ENCODE data around the gene CD22.

CD22 gene

DNA sequence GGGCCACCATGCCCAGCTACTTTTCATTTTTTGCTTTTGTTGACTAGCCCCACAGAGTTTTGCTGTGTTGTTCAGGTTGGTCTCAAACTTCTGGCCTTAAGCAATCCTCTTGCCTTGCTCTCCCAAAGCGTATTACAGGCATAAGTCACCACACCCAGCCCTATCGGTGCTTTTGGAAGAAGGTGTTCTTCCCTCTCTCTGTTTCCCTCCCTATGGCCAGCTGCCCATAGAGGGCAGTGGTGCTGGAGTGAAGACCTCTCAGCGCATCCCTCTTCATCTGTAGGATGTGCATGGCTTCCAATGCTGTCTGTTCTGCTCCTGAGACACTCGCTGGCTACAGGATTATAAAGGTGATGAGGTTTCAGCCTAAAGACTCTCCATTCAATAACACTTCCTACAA lies 1.3 kb upstream of the CD22 start:
- in situ Hi-C loops (cut with HindIII; ENCODE audit: low pct_unique_long_range_greater_than_20kb, low sequenced_read_pairs): no loop called here
- DNase-seq (ENCODE audit: low read depth in 1 of 2, low spot score in 1 of 2): peak in 1 of 2 experiments; percentile 30
- TF ChIP-seq JUND (IDR thresholded peaks at IDR 0.05; ENCODE audit: low read depth): no peak

DNA sequence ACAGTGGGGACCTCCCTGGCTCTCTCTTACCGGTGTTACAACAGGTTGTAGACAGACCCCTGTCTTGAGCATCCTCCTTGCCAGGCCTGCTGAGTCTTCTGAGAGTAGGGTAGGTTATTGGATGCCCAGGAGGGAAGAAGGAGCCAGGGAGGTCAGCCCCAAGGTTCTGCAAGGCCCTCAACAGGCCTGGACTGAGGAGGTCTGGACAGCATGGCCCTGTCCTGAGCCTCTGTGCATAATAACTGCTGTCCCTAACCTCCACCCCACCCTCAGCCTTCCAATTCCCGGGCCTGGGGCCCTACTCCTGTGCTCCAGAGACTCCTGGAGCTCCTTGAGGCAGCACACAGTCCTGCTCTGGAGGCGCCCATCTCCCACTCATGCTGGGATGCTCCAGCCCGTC lies 336 bp downstream of the CD22 start:
- no peak for DNase-seq (ENCODE audit: low read depth in 1 of 2, low spot score in 1 of 2)
- in situ Hi-C loops (cut with HindIII; ENCODE audit: low pct_unique_long_range_greater_than_20kb, low sequenced_read_pairs): no loop called here
- TF ChIP-seq JUND (IDR thresholded peaks at IDR 0.05; ENCODE audit: low read depth): no peak

DNA sequence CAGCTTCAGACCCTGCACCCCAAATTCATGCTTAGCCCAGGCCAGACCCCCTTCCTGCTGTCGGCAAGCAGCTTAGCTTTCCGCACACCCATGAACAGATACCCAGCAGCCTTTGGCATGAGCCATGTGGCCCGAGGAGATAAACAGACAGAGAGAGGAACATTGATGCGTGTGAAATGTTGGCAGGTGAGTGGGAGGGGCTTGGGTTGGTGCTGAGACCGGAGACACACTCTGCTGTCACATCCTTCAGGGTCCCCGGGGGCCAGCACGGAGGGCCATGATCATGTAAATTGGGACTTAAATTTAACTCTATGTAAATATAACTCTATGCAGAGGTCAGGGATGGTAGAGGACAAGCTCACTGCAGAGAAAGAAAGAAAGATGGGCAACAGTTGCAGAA lies 1.5 kb downstream of the CD22 start:
- in situ Hi-C loops (cut with HindIII; ENCODE audit: low pct_unique_long_range_greater_than_20kb, low sequenced_read_pairs): no loop called here
- no peak for TF ChIP-seq JUND (IDR thresholded peaks at IDR 0.05; ENCODE audit: low read depth)
- DNase-seq (ENCODE audit: low read depth in 1 of 2, low spot score in 1 of 2): no peak

DNA sequence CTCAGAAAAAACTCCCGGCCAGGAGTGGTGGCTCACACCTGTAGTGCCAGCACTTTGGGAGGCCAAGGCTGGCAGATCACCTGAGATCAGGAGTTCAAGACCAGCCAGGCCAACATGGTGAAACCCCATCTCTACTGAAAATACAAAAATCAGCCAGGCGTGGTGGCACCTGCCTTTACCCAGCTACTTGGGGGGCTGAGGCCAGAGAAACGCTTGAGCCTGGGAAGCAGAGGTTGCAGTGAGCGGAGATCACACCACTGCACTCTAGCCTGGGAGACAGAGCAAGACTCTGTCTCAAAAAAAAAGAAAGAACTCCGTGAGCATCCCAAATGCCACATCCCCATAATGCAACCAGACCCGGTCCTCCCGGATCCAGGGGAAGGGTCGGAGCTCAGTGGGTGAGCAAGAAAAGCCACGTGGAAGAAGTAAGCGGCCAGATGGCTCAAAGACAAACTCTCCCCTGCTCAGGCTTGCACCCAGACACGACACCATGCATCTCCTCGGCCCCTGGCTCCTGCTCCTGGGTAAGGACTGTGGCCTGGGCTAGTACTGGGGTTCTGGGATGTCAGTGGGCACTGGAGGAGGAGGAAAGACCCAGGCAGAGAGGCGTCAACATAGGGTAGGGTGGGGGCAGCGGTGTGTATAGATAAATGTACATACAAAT lies 2.7 kb downstream of the CD22 start:
- TF ChIP-seq JUND (IDR thresholded peaks at IDR 0.05; ENCODE audit: low read depth): no peak
- in situ Hi-C loops (cut with HindIII; ENCODE audit: low pct_unique_long_range_greater_than_20kb, low sequenced_read_pairs): no loop called here
- no peak for DNase-seq (ENCODE audit: low read depth in 1 of 2, low spot score in 1 of 2)

DNA sequence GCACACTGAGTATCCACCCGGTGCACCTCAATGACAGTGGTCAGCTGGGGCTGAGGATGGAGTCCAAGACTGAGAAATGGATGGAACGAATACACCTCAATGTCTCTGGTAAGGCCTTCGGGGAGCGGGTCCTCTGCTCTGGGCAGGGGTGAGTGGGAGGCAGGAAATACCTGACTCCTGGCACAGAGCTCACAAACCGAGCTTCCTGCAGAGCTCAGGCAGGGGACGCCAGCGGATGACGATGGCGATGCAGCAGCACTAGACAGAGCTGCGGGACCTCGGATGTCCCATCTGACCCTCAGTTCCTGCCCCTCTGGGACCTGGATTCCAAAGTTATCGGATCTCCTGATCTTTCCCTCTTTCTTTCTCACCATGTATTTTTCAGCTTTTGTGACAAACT lies 3.8 kb downstream of the CD22 start:
- in situ Hi-C loops (cut with HindIII; ENCODE audit: low pct_unique_long_range_greater_than_20kb, low sequenced_read_pairs): no loop called here
- TF ChIP-seq JUND (IDR thresholded peaks at IDR 0.05; ENCODE audit: low read depth): no peak
- no peak for DNase-seq (ENCODE audit: low read depth in 1 of 2, low spot score in 1 of 2)

DNA sequence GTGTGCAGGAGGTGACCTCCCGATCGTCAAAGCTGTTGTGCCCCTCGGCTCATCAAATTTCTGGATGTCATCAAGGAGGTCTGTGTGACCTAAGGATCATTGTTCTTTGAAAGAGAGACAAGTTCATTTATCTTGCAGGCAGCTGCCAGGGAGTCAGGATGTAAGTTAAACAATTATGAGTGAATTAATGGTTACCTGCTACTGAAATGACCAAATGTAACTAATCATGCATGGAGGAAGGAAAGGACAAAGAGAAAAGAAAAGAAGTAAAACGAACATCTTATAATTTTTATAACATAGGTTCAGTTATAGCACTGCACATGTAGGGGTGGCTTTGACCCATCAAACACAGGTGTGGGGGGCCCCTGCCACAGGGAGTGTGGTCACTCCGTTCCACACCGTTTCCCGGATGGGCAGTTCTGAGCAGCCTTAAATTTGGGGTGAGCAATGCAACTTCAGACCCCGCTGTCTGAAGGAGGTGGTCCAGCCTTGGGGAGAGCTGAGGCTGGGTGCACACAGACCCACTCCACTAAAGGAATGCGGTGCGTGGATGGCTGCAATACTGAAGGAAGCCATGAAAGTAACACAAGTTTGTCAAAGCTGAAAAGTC lies 5.3 kb downstream of the CD22 start:
- no peak for TF ChIP-seq JUND (IDR thresholded peaks at IDR 0.05; ENCODE audit: low read depth)
- in situ Hi-C loops (cut with HindIII; ENCODE audit: low pct_unique_long_range_greater_than_20kb, low sequenced_read_pairs): no loop called here

DNA sequence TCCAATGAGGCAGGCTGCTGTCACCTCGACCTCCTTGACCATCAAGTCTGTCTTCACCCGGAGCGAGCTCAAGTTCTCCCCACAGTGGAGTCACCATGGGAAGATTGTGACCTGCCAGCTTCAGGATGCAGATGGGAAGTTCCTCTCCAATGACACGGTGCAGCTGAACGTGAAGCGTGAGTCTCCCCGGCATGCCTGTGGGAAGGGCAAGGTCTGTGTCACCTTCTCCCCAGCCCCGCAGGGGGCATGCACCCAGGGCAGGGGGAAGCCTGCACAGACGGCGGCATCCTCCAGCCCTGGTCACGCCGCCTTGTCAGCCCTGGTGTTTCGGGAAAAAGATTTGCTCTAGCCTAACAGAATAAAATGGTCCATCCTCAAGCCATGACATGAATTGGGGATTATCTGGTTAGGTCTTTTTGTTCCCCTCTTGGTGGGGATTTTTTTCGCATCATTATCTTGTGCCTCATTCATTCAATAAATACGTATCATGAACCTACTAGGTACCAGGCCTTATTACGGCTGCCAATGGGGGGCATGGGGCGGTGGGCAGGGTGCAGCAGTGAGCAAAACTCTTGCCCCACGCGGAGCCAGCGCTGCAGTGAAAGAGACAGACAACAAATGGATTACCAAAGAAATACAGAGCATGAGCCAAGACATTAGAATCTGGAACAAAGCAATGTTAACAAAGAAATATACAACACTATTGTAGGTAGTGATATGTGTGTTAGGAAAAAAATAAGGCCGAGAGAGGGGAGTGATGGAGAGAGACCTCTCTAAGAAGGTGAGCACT lies 7.4 kb downstream of the CD22 start:
- in situ Hi-C loops (cut with HindIII; ENCODE audit: low pct_unique_long_range_greater_than_20kb, low sequenced_read_pairs): no loop called here
- no peak for TF ChIP-seq JUND (IDR thresholded peaks at IDR 0.05; ENCODE audit: low read depth)
- DNase-seq (ENCODE audit: low read depth in 1 of 2, low spot score in 1 of 2): no peak

More for the DNA sequence above, 5.3 kb downstream of the CD22 start:
- DNase-seq (ENCODE audit: low read depth in 1 of 2, low spot score in 1 of 2): no peak

DNA sequence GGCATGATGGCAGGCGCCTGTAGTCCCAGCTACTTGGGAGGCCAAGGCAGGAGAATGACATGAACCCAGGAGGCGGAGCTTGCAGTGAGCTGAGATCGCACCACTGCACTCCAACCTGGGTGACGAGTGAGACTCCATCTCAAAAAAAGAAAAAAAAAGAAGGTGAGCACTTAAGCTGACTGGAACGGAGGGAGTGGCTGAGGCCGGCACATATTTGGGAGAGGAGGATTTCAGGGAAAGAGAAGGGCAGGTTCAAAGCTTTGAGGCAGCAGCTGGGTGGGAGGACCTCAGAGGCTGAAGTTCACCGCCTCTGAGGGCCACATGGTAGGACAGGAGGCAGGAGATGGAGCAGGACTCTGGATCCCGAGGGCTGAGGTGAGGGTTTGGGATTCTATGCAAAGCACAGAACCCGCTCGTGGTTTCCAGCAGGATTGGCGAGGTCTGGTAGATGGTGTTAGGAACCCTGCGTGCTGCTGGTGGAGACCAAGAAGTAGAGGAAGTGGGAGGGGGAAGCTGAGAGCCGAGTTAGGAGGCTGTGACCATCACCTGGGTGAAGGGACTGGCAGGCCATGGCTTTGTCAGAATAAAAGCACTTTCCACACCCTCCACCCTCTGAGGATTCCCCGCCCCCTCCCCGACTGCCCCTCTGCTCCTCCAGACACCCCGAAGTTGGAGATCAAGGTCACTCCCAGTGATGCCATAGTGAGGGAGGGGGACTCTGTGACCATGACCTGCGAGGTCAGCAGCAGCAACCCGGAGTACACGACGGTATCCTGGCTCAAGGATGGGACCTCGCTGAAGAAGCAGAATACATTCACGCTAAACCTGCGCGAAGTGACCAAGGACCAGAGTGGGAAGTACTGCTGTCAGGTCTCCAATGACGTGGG lies 8.4 kb downstream of the CD22 start:
- TF ChIP-seq JUND (IDR thresholded peaks at IDR 0.05; ENCODE audit: low read depth): no peak
- in situ Hi-C loops (cut with HindIII; ENCODE audit: low pct_unique_long_range_greater_than_20kb, low sequenced_read_pairs): no loop called here
- no peak for DNase-seq (ENCODE audit: low read depth in 1 of 2, low spot score in 1 of 2)

DNA sequence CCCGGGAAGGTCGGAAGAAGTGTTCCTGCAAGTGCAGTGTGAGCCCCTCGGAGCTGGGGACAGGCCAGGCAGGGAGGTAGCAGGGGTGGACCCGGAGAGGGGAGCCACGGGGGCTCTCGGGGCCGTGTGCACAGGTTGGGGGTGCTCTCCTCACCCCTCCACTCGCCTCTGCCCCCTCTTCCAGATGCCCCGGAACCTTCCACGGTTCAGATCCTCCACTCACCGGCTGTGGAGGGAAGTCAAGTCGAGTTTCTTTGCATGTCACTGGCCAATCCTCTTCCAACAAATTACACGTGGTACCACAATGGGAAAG lies 9.0 kb downstream of the CD22 start:
- DNase-seq (ENCODE audit: low read depth in 1 of 2, low spot score in 1 of 2): no peak
- no peak for TF ChIP-seq JUND (IDR thresholded peaks at IDR 0.05; ENCODE audit: low read depth)
- in situ Hi-C loops (cut with HindIII; ENCODE audit: low pct_unique_long_range_greater_than_20kb, low sequenced_read_pairs): no loop called here

DNA sequence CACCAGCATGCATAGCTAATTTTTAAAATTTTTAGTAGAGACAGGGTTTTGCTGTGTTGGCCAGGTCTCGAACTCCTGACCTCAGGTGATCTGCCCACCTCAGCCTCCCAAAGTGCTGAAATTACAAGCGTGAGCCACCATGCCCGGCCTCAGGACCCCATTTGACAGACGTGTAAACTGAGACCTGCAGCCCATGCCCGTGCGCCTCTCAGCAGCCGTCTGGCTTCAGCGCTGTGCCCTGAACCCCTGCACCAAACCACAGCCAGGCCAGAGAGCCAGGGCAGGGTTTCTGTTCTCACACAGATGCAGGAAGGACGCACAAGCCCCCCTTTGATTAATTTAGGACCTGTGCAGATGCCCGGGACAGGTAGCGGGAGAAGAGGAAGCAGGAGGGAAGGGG lies 11.4 kb downstream of the CD22 start:
- in situ Hi-C loops (cut with HindIII; ENCODE audit: low pct_unique_long_range_greater_than_20kb, low sequenced_read_pairs): no loop called here
- DNase-seq (ENCODE audit: low read depth in 1 of 2, low spot score in 1 of 2): no peak
- no peak for TF ChIP-seq JUND (IDR thresholded peaks at IDR 0.05; ENCODE audit: low read depth)

DNA sequence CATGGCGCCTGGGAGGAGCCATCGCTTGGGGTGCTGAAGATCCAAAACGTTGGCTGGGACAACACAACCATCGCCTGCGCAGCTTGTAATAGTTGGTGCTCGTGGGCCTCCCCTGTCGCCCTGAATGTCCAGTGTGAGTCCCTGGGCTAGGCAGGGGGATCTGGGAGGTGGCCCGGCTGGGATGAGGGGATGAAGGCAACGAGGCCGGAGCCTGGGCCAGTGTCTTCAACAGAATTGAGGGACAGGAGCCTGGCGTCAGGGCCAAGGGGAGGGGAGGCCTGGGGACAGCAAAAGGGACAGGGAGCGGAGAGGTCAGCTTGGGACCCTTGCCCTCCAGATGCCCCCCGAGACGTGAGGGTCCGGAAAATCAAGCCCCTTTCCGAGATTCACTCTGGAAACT lies 12.0 kb downstream of the CD22 start:
- no peak for DNase-seq (ENCODE audit: low read depth in 1 of 2, low spot score in 1 of 2)
- no peak for TF ChIP-seq JUND (IDR thresholded peaks at IDR 0.05; ENCODE audit: low read depth)
- in situ Hi-C loops (cut with HindIII; ENCODE audit: low pct_unique_long_range_greater_than_20kb, low sequenced_read_pairs): no loop called here

DNA sequence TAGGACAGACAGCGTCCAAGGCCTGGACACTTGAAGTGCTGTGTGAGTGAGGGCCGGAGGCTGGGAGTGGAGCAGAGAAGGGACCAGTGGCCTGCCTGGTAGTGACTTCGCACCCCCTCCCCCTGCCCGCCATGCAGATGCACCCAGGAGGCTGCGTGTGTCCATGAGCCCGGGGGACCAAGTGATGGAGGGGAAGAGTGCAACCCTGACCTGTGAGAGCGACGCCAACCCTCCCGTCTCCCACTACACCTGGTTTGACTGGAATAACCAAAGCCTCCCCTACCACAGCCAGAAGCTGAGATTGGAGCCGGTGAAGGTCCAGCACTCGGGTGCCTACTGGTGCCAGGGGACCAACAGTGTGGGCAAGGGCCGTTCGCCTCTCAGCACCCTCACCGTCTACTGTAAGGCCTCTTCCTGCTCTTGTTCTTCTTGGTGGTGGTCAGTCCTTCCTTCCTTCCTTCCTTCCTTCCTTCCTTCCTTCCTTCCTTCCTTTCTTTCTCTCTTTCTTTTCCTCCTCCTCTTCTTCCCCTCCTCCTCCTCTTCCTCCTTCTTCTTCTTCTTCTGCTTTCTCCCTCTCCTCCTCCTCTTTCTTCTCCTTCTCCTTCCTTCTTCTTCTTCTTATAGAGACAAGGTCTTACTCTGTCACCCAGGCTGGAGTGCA lies 12.7 kb downstream of the CD22 start:
- in situ Hi-C loops (cut with HindIII; ENCODE audit: low pct_unique_long_range_greater_than_20kb, low sequenced_read_pairs): no loop called here
- no peak for DNase-seq (ENCODE audit: low read depth in 1 of 2, low spot score in 1 of 2)
- TF ChIP-seq JUND (IDR thresholded peaks at IDR 0.05; ENCODE audit: low read depth): no peak
